ENCODE data around the gene FAM228B.

DNA sequence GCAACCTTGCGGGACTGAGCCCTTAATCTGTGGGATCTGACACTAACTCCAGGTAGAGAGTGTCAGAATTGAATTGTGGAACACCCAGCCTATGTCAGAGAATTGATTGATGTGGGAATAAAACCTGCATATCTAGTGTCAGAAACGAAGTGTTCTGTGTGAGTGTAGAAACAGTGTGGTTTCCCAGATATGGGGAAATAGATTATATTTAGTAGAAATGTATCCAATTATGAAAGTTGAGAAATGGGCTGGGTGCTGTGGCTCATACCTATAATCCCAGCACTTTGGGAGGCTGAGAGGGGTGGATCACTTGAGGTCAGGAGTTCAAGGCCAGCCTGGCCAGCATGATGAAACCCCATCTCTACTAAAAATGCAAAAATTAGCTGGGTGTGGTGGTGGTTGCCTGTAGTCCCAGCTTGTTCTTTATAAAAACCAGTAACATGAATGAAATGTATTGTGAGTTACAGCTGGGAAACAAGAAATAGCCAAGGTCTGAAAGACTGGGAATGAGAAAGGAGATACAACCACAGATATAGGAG, 34.4 kb upstream of the FAM228B start:
- TF ChIP-seq, protein P1, sequence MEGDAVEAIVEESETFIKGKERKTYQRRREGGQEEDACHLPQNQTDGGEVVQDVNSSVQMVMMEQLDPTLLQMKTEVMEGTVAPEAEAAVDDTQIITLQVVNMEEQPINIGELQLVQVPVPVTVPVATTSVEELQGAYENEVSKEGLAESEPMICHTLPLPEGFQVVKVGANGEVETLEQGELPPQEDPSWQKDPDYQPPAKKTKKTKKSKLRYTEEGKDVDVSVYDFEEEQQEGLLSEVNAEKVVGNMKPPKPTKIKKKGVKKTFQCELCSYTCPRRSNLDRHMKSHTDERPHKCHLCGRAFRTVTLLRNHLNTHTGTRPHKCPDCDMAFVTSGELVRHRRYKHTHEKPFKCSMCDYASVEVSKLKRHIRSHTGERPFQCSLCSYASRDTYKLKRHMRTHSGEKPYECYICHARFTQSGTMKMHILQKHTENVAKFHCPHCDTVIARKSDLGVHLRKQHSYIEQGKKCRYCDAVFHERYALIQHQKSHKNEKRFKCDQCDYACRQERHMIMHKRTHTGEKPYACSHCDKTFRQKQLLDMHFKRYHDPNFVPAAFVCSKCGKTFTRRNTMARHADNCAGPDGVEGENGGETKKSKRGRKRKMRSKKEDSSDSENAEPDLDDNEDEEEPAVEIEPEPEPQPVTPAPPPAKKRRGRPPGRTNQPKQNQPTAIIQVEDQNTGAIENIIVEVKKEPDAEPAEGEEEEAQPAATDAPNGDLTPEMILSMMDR (IDR thresholded peaks at IDR 0.05 in 4 of 5, conservative IDR thresholded peaks at IDR 0.05 in 1 of 5) = no peak
- no peak for TF ChIP-seq POLR2A (IDR thresholded peaks at IDR 0.05)

Measured in gastrocnemius medialis (tissue), 4 donors.